Endothelial cell (in vitro differentiated cells): ENCODE measurements around the gene DCTN2. TPM values are rescaled to one million over a fixed set of nuclear protein-coding genes. Genes with fewer than 3 reads are reported as not detected.

Source experiments
- DNase-seq: peaks from one replicate; pipeline ENCODE4 v3.0.0; 2021; ENCODE audit warnings: low spot score
- H3K27ac Mint-ChIP-seq: one replicate; pipeline ENCODE4 v1.8.0; 2021; ENCODE audit warnings: mixed read lengths, inconsistent platforms; ENCODE audit not compliant: unreplicated experiment
- H3K27me3 Mint-ChIP-seq: one replicate; pipeline ENCODE4 v1.8.0; 2021; ENCODE audit warnings: mild to moderate bottlenecking, moderate library complexity, mixed read lengths, inconsistent platforms; ENCODE audit not compliant: unreplicated experiment
- H3K36me3 Mint-ChIP-seq: one replicate; pipeline ENCODE4 v1.8.0; 2021; ENCODE audit warnings: mild to moderate bottlenecking, low read depth, mixed read lengths, inconsistent platforms; ENCODE audit not compliant: unreplicated experiment
- H3K4me1 Mint-ChIP-seq: one replicate; pipeline ENCODE4 v1.8.0; 2021; ENCODE audit warnings: mild to moderate bottlenecking, mixed read lengths, inconsistent platforms; ENCODE audit not compliant: unreplicated experiment
- H3K4me3 Mint-ChIP-seq: one replicate; pipeline ENCODE4 v1.8.0; 2021; ENCODE audit warnings: mild to moderate bottlenecking, mixed read lengths, inconsistent platforms; ENCODE audit not compliant: unreplicated experiment
- H3K9me3 Mint-ChIP-seq: one replicate; pipeline ENCODE4 v1.8.0; 2021; ENCODE audit warnings: mixed read lengths, inconsistent platforms; ENCODE audit not compliant: unreplicated experiment
- total RNA-seq: library from RNA; stranded (reverse); fragmentation: NEBNext Ultra II Directional; extraction: Animal tissue kit (Norgen Biotek cat#: 25700); gene quantifications from one replicate; pipeline ENCODE4 v1.2.1, GENCODE V29; 2021; ENCODE audit not compliant: unreplicated experiment
- TF ChIP-seq, protein P1 (sequence below): fragments of 200-600 bp; sonication (generic); IDR thresholded peaks from one replicate; pipeline ENCODE4 v1.5.0; 2021; ENCODE audit warnings: antibody characterized with exemption; ENCODE audit not compliant: unreplicated experiment

Gene DCTN2
- total RNA-seq, 1 donor from 2014 or later = 195 TPM

DNA sequence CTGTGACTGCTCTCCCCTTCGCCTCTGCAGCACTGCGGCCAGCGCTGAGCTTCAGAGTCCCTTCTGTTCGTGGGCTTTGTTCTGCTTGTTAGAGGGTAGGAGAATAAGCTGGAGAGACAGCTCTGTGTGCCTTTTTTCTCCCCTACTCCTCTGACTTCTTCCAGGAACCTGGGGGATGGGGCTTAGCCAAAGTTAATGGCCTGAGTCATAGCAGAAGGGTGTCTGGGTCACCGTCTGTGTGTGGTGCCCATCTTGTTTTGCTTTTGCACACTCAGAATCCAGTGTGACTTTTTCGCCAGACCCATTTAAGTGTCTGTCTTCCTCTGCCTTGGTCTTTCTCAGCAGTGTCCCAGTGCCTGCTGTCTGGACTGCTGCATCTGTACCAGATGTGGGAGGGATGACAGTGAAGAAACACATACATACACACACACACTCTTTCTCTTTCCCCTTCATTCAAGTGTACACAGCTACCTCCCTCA is 5.9 kb upstream of the DCTN2 start:
- H3K4me1 Mint-ChIP-seq = peaks cover 4% of the 10 kb centered on the region
- peaks cover 10% of the 10 kb centered on the region for H3K27me3 Mint-ChIP-seq
- no peak overlapping the region for H3K4me3 Mint-ChIP-seq
- no peak overlapping the region for H3K27ac Mint-ChIP-seq
- TF ChIP-seq, protein P1, sequence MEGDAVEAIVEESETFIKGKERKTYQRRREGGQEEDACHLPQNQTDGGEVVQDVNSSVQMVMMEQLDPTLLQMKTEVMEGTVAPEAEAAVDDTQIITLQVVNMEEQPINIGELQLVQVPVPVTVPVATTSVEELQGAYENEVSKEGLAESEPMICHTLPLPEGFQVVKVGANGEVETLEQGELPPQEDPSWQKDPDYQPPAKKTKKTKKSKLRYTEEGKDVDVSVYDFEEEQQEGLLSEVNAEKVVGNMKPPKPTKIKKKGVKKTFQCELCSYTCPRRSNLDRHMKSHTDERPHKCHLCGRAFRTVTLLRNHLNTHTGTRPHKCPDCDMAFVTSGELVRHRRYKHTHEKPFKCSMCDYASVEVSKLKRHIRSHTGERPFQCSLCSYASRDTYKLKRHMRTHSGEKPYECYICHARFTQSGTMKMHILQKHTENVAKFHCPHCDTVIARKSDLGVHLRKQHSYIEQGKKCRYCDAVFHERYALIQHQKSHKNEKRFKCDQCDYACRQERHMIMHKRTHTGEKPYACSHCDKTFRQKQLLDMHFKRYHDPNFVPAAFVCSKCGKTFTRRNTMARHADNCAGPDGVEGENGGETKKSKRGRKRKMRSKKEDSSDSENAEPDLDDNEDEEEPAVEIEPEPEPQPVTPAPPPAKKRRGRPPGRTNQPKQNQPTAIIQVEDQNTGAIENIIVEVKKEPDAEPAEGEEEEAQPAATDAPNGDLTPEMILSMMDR = no peak
- DNase-seq = no peak
- no peaks in the 10 kb centered on the region for H3K9me3 Mint-ChIP-seq
- H3K36me3 Mint-ChIP-seq = no peaks in the 10 kb centered on the region

DNA sequence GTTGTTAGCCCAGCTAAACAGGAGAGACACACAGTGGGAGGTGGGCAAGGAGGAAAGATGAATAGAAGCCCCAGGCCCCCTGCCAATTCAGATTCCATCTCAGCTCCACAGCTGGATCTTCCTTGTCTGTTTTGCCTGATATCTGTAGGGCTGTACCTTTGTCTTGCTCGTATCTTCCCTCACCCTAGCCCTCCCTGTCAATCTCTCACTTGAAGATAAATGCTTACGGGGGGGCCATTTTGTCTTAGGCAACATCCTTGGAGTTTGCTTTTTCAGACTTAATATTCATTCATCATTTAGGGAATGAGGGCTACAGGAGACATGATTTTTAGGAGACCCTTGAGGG is 5.3 kb upstream of the DCTN2 start:
- Mint-ChIP-seq H3K4me3 (no peak overlapping the region), H3K27ac (no peak overlapping the region), H3K36me3 (no peaks in the 10 kb centered on the region), H3K9me3 (no peaks in the 10 kb centered on the region), H3K27me3 (peaks cover 10% of the 10 kb centered on the region), H3K4me1 (peaks cover 5% of the 10 kb centered on the region)
- TF ChIP-seq, protein P1 = no peak
- DNase-seq = no peak

DNA sequence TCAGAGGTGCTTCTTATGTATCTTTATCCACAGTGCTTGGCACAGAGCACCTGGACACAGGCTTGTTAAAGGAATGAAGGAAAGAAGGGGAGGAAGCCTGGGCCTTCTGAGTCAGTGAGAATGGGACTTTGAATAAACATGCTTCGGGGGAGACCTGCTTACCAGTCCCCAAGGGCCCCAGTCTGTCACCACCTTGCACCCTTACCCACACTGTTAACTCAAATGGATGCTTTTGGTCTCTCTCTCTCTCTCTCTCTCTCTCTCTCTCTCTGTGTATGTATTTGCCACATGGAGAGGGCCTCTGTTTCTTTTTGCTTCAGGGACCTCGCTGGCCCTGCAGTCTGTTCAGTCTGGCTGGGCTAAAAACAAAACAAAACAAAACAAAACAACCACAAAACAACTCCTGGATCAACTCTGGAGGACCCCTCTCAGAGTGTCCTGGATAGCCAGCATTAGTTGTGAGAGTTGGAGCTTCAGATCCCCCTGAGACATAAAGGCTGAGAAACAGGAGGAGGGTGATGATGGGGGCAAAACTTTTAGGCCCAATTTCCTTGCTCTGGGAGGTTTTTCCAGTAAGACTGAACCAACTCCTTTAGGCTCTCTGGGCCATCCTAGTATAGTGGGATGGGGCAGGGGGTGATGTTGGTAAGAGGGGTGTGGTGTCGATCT is 4.8 kb upstream of the DCTN2 start:
- peaks cover 10% of the 10 kb centered on the region for H3K27me3 Mint-ChIP-seq
- H3K4me3 Mint-ChIP-seq = no peak overlapping the region

DNA sequence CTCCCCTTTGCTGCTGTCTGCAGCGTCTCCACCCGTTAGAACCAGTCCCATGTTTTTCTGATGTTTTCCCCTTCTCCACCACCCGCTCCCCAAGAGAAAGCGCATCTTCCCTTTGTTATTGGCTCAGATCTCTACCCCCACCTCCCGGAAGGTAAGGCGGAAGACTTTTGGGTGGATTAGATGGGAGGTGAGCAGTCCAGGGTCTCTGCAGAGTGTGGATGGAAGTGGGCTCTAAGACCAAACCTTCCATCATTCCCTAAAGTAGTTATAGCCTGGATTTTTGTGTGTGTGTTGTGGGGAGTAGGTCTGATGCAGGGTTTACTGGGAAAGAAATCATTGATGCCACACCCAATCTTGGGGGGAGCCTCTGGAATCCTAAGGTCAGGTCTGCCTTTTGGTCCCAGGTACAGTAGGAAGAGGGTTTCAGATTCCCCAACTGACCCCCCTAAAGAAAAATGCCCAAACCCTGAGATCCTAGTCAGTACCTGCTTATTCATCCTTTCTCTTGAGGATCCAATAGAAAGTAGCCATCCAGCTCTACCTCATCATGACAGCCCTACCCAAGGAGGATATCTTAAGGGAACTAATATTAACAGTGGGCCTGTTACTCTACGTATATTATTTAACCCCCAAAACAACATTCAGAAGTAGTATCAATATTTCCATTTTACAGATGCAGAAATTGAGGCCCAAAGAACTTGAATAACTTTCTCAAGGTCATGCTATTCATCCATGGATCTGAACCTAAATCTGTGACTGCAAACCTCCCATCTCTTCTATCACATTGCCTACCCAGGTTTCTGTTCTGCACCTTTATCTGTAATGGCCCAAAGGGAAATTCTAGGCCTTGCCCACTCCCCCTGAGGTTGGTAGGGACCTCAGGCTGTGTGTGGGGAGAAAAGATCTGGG is 3.9 kb upstream of the DCTN2 start:
- Mint-ChIP-seq H3K4me3 (peak overlapping the region; percentile 43), H3K27ac (no peak overlapping the region), H3K36me3 (no peaks in the 10 kb centered on the region), H3K27me3 (peaks cover 13% of the 10 kb centered on the region), H3K4me1 (peaks cover 15% of the 10 kb centered on the region), H3K9me3 (no peaks in the 10 kb centered on the region)
- DNase-seq = no peak
- TF ChIP-seq, protein P1 = no peak

More for the DNA sequence above, 4.8 kb upstream of the DCTN2 start:
- Mint-ChIP-seq H3K4me1 (peaks cover 8% of the 10 kb centered on the region), H3K9me3 (no peaks in the 10 kb centered on the region), H3K36me3 (no peaks in the 10 kb centered on the region), H3K27ac (no peak overlapping the region)
- TF ChIP-seq, protein P1 = no peak
- DNase-seq = no peak
